Measurements from ENCODE around the gene SH2D5. TPM values are rescaled to one million over a fixed set of nuclear protein-coding genes. Genes with fewer than 3 reads are reported as not detected.

SH2D5 gene
- polyA plus RNA-seq, 1 experiment = 4.9 TPM

- ChIA-PET POLR2A (no interaction called here), CTCF (no interaction called here)
- no peak for TF ChIP-seq CTCF (IDR thresholded peaks at IDR 0.05; ENCODE audit: low read depth, low read length)
- DNase-seq (ENCODE audit: low read depth, low spot score) = no peak
- H3K4me3 ChIP-seq (ENCODE audit: low read depth, low read length) = no peak overlapping the region
- H3K27ac ChIP-seq (ENCODE audit: low read depth, low read length) = no peak overlapping the region
- no peaks in the 10 kb centered on the region for H3K27me3 ChIP-seq (ENCODE audit: control insufficient read depth, insufficient read depth, low read length)
- H3K9me3 ChIP-seq (ENCODE audit: control insufficient read depth, insufficient read depth, low read length) = peaks cover 8% of the 10 kb centered on the region; the same call in 1 of the 2 replicates
Observed at GRCh38 chr1:20723537-20724363, 8.8 kb downstream of the SH2D5 start.

- TF ChIP-seq CTCF (IDR thresholded peaks at IDR 0.05; ENCODE audit: low read depth, low read length) = no peak
- H3K4me3 ChIP-seq (ENCODE audit: low read depth, low read length) = no peak overlapping the region
- peaks cover 8% of the 10 kb centered on the region; the same call in 1 of the 2 replicates for H3K9me3 ChIP-seq (ENCODE audit: control insufficient read depth, insufficient read depth, low read length)
- ChIA-PET POLR2A (no interaction called here), CTCF (no interaction called here)
- no peak overlapping the region for H3K27ac ChIP-seq (ENCODE audit: low read depth, low read length)
- no peak for DNase-seq (ENCODE audit: low read depth, low spot score)
- H3K27me3 ChIP-seq (ENCODE audit: control insufficient read depth, insufficient read depth, low read length) = no peaks in the 10 kb centered on the region
Observed at GRCh38 chr1:20723159-20723536, 9.4 kb downstream of the SH2D5 start.

GRCh38 chr1:20721117-20722061 is 11.1 kb downstream of the SH2D5 start:
- H3K27me3 ChIP-seq (ENCODE audit: control insufficient read depth, insufficient read depth, low read length) = no peaks in the 10 kb centered on the region
- H3K27ac ChIP-seq (ENCODE audit: low read depth, low read length) = no peak overlapping the region
- H3K4me3 ChIP-seq (ENCODE audit: low read depth, low read length) = no peak overlapping the region
- POLR2A ChIA-PET = interaction anchor here (0.7 kb wide), 1 partner anchor 301 kb away, joined by 7 read pairs; no protein-coding TSS in a partner anchor
- CTCF ChIA-PET = no interaction called here
- no peak for DNase-seq (ENCODE audit: low read depth, low spot score)
- H3K9me3 ChIP-seq (ENCODE audit: control insufficient read depth, insufficient read depth, low read length) = peaks cover 8% of the 10 kb centered on the region; the same call in 1 of the 2 replicates
- TF ChIP-seq CTCF (IDR thresholded peaks at IDR 0.05; ENCODE audit: low read depth, low read length) = no peak

DNA sequence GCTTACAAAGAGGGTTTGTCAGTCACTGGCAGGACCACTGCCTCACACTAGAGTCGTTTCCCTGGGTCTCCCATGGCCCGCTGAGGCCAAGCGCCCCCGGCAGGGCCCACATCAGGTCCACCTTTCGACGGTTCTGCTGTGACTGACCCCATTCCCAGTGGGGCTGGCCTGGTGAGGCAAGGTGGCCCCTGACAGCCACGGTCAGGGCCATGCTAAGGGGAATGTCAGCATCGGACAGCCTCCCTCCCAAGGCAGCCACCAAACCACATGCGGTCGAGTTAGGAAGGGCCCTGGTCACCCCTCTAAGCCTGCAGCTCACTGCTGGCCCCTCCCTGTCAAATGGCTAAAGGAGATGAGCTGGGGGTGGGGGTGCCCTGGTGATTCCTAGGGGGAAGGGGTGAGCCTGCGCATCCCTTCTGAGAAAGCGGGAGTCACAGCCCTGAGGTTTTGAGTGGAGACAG is 11.8 kb downstream of the SH2D5 start:
- ChIA-PET CTCF (no interaction called here), POLR2A (no interaction called here)
- H3K9me3 ChIP-seq (ENCODE audit: control insufficient read depth, insufficient read depth, low read length) = peaks cover 2% of the 10 kb centered on the region; the same call in 1 of the 2 replicates
- H3K27me3 ChIP-seq (ENCODE audit: control insufficient read depth, insufficient read depth, low read length) = no peaks in the 10 kb centered on the region
- no peak for TF ChIP-seq CTCF (IDR thresholded peaks at IDR 0.05; ENCODE audit: low read depth, low read length)
- H3K27ac ChIP-seq (ENCODE audit: low read depth, low read length) = no peak overlapping the region
- DNase-seq (ENCODE audit: low read depth, low spot score) = no peak
- H3K4me3 ChIP-seq (ENCODE audit: low read depth, low read length) = no peak overlapping the region
